ENCODE data around the gene TMEM87B.

TMEM87B gene

DNA sequence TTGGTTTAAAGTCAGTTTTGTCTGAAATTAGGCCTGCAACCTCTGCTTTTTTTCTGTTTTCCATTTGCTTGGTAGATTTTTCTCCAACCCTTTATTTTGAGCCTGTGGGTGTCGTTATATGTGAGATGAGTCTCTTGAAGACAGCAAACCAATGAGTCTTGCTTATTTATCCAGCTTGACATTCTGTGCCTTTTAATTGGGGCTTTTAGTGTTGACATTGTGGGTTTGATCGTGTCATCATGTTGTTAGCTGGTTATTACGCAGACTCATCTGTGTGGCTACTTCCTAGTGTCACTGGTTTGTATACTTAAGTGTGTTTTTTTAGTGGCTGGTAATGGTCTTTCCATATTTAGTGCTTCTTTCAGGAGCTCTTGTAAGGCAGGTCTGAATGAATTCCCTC, 18.8 kb downstream of the TMEM87B start:
- TF ChIP-seq GATA1 (IDR thresholded peaks at IDR 0.05; ENCODE audit: low read depth, low read length) (no peak), POLR2A (IDR thresholded peaks at IDR 0.05; ENCODE audit: low read length) (no peak)
- DNase-seq = no peak

DNA sequence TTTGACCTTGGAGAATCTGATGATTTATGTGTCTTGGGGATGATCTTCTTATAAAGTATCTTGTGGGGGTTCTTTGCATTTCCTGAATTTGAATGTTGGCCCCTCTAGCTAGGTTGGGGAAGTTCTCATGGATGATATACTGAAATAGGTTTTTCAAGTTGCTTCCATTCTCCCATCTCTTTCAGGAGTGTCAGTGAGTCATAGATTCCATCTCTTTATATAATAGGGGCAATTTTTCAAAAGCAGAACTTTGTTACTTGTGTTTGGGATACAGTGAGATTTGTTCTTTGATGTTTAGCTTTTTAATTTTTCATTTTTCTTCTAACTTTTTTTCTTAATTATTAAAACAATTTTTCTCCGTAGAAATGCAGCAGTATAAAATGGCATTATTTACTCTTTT, 19.4 kb downstream of the TMEM87B start:
- DNase-seq = no peak
- TF ChIP-seq POLR2A (IDR thresholded peaks at IDR 0.05; ENCODE audit: low read length) (no peak), GATA1 (IDR thresholded peaks at IDR 0.05; ENCODE audit: low read depth, low read length) (no peak)

DNA sequence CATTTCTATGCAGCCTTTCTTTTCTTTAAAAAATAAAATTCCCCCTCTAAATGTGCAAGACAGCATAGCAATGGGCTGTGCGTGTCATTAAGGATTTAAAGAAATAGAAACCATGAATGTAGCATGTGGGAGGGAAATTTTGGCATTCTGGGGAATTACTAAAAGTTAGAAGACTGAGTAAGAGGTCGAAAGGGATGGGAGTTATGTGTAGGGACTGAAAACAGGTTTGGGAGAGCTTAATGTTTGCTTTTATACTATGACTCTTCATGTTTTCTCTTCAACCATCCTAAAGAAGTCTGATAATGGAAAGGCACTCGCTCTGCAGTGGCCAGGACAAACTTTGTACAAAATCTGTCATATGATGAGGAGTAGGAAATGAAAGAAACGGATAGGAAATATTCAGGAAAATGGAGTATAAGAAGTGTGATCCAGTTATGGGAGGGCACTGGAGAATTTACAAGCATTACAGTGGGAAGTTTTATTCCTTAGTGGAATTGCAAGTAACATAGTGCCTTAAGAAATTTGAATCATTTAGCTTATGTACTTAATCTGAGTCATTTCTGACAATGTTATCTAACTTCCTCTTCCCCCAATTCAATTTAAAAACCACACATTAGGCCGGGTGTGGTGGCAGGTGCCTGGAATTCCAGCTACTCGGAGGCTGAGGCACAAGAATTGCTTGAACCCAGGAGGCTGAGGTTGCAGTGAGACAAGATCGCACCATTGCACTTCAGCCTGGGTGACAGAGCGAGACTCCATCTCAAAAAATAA, 20.6 kb downstream of the TMEM87B start:
- TF ChIP-seq POLR2A (IDR thresholded peaks at IDR 0.05; ENCODE audit: low read length) (no peak), GATA1 (IDR thresholded peaks at IDR 0.05; ENCODE audit: low read depth, low read length) (no peak)
- no peak for DNase-seq

DNA sequence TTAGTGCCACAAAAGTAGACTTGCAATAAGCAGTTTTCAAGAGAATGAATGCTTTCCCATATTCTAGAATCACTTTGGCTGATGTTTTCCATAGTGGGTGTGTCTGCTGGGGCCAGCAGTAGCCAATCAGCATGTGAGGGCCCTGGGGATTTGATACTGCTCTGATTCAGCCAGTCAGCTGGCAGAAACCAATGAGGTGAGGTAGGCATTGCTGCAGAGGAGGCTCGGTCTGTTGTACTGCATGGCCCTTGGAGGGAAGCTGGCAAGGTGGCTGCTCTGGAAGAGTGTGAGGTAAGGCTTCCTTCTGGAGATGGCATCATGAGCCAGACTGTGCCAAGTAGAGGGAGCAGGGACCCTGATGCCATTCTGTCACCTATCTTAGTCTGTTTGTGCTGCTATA, 22.7 kb downstream of the TMEM87B start:
- no peak for TF ChIP-seq GATA1 (IDR thresholded peaks at IDR 0.05; ENCODE audit: low read depth, low read length)
- TF ChIP-seq POLR2A (IDR thresholded peaks at IDR 0.05; ENCODE audit: low read length) = no peak
- no peak for DNase-seq

DNA sequence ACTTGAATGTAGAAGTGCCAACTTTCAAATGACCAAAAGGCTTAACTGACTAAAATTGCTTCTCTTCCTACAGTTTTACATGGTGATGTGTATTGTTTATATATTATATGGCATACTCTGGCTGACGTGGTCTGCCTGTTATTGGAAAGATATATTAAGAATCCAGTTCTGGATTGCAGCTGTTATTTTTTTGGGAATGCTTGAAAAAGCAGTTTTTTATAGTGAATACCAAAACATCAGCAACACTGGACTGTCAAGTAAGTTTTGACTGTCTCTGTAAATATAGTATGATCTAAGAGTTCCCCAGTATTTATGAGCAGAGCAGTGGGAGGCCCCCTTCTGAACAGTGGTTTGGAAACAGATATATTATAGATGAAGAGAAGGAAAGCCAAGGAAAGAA, 26.2 kb downstream of the TMEM87B start:
- TF ChIP-seq POLR2A (IDR thresholded peaks at IDR 0.05; ENCODE audit: low read length) (no peak), GATA1 (IDR thresholded peaks at IDR 0.05; ENCODE audit: low read depth, low read length) (no peak)
- no peak for DNase-seq

DNA sequence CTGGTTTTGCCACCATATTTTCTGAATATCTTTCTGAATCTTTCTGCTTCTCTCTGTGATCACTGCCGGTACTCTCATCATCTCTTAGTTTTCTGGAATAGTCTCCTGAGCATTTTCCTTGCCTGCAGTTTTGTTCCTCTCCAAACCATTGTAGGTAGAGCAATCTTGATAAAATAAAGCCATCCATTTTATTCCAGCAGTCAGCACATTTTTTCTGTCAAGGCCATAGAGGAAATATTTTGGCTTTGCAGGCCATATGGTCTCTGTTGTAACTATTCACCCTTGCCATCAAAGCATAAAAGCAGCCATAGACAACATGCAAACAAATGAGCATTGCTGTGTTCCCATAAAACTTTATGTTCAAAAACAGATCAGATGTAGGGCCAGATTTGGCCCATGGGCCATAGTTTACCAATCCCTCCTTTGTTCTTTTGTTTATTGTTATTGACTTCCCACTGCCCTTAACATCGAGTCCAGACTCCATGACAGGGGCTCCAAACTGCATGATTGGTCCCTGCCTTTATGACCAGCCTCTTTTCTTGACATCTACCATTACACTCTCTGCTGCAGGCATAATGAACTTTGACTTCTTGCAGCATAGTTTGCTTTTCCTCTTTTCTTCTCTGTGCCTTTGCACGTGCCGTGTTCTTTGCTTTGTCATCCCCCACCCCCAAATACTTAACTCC, 29.8 kb downstream of the TMEM87B start:
- no peak for DNase-seq
- TF ChIP-seq POLR2A (IDR thresholded peaks at IDR 0.05; ENCODE audit: low read length) (no peak), GATA1 (IDR thresholded peaks at IDR 0.05; ENCODE audit: low read depth, low read length) (no peak)

DNA sequence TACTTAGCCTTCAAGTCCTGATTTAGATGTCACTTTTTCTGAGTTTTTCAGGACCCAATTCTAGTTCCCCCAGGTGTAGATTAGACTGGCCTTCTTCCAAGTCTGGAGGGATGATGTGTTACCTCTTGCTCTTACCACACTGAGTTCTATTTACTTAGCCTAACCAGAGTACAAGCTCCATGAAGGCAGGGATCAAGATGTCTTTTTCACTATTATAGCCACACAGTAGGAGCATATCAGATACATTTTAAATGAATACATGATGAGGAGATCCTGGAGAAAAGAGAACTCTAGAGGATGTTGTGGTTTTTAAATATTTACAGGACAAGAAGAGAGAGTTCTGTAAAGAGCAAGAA, 30.3 kb downstream of the TMEM87B start:
- DNase-seq = no peak
- TF ChIP-seq POLR2A (IDR thresholded peaks at IDR 0.05; ENCODE audit: low read length) (no peak), GATA1 (IDR thresholded peaks at IDR 0.05; ENCODE audit: low read depth, low read length) (no peak)

DNA sequence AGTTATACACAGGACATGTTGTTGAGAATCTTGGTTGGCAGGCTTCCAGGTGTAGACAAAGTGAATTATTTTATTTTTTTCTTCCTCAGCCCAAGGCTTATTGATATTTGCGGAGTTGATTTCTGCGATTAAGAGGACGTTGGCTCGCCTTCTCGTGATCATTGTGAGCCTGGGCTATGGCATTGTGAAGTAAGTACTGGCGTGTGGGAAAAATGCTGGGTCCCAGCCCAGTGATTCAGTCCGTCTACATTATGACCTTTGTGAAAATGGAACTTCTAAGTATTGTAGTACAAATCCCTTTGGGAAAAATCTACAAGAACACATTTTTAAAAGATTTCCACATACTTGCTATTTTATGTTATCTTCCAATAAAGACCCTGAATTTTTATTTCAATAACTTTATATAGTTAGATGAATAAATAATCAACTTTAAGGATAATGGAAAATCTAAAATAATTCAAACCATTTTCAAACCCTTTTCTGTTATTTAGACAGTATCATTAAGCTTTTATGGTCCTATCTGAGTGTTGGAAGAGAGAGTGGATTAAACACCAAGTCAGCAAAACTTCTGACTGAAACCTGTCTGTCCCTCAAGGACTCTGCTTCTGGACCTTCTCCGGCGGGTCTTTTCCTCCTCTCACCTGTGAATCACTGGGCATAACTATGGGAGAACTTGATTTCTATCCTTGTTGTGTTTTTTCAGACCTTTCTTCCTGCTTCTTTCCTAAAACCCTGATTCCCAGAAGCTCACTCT, 31.0 kb downstream of the TMEM87B start:
- no peak for DNase-seq
- no peak for TF ChIP-seq POLR2A (IDR thresholded peaks at IDR 0.05; ENCODE audit: low read length)
- no peak for TF ChIP-seq GATA1 (IDR thresholded peaks at IDR 0.05; ENCODE audit: low read depth, low read length)

DNA sequence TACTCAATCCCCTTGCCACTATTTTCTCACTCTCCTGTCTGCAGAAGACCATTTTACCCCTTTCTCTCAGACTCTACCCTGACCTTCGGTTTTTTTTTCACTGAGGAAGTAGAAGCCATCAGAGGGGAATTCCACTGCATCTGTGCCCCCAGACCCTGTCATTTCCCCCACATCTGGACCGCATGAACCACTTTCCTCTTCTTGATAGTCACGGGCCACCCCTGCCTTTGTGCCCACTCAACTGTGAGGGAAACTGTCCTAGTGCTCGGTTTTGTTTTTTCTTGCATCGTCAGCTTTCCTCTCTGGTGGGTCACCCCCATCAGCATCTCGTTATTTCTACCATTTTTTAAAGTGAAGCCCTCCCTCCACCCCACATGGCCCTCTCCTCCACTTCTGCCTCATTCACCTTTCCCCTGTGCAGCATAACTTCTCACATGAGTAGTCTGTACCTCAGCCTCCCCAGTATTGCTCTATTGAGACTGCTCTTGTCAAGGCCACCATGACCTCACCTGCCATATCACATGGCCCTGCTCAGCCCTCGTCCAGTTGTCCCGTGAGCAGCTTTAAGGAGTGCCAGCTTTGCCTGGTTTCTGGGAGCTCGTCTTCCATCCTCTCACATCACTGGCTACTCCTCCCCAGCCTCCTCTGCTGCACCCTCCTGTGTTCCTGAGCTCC, 32.4 kb downstream of the TMEM87B start:
- DNase-seq = no peak
- no peak for TF ChIP-seq POLR2A (IDR thresholded peaks at IDR 0.05; ENCODE audit: low read length)
- TF ChIP-seq GATA1 (IDR thresholded peaks at IDR 0.05; ENCODE audit: low read depth, low read length) = no peak

DNA sequence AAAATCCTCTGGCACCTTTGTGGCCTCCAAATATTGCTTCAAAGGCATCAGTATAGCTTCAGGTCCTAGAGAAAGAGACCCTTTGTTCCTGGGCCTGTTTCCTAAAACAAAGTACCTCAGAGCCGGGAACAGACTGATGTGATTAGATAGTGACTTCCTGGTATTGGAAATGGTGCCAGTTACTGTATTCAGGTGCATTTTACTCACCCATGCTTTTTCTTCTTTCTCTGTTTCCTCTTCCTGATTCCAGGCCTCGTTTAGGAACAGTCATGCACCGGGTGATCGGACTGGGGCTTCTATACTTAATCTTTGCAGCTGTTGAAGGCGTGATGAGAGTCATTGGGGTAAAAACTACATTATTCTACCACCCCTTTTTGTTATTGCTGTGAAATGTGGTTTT, 34.3 kb downstream of the TMEM87B start:
- DNase-seq = no peak
- no peak for TF ChIP-seq POLR2A (IDR thresholded peaks at IDR 0.05; ENCODE audit: low read length)
- no peak for TF ChIP-seq GATA1 (IDR thresholded peaks at IDR 0.05; ENCODE audit: low read depth, low read length)

DNA sequence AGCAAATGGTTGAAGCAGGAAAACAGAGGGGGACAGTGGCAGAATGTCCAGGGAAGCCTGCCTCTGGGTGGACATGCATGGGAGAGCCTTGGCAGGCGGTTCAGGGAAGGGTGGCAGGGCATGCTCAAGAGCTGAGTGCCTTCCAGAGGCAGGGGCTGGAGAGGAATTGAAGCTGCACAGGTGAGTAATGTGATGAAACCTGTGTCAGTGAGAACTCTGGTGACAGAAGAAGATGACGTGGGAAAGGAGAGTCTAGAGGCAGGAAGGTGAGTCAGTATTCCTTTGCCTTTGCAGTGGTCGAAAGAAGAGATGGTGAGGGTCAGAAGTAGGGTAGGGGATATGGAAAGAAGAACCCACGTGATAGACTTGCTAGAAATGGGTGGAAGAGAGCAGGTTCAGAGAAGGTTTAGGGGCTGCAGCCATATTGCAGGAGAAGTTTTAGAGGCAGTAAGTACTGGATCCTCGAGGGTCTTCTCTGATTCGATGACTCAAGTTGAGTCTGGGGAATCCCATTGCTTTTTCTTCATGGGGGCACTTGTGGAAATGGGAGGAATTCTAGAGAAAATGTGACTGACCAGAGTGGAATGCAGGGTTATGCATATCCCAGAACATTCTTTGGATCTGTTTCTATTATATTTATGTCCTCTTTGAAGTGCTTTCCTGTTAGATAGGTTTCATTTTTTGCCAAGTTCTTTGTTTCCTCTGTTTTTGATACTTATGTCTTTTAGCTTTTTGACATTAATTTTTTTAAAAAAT, 37.4 kb downstream of the TMEM87B start:
- DNase-seq = no peak
- no peak for TF ChIP-seq GATA1 (IDR thresholded peaks at IDR 0.05; ENCODE audit: low read depth, low read length)
- no peak for TF ChIP-seq POLR2A (IDR thresholded peaks at IDR 0.05; ENCODE audit: low read length)

DNA sequence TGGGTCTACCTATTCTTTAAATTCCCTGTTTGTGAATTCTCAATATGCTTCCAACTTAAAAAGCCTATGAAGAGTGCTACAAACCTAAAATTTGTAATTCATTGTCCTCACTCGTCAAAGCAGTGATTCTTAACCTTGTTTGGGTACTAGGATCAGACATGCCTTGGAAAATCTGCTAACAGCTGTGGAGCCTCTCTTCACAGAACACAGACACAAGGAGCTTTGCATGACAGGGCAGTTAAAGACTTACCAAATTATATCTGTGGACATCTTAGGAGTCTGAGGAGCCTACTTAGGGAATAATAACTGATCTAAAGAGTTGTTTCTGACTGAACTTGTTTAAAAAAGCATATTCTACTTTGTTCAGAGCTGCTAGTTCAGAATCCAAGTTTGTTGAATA, 38.1 kb downstream of the TMEM87B start:
- no peak for DNase-seq
- no peak for TF ChIP-seq GATA1 (IDR thresholded peaks at IDR 0.05; ENCODE audit: low read depth, low read length)
- no peak for TF ChIP-seq POLR2A (IDR thresholded peaks at IDR 0.05; ENCODE audit: low read length)

DNA sequence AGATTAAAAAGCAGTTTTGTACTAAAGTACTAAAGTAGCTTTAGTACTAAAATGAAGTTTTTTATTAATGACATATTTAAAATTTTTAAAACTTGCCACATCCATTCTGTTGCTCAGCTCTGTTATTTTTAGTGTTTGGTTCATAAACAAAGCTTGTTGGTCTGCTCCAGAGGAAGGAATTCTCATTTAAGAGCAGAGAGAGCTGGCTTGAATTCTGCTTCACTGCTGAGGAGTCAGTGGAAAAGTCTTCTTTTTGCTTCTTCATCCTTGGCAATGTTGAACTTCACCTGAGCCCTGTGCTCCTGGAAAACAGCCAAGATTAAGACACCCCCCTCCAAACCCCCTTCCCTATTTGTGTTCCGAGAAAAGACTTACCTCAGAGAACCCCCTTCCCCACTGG, 40.6 kb downstream of the TMEM87B start:
- DNase-seq = no peak
- TF ChIP-seq GATA1 (IDR thresholded peaks at IDR 0.05; ENCODE audit: low read depth, low read length) = no peak
